Dedifferentiated amniotic fluid mesenchymal stem cell (primary cell): ENCODE data around the gene PDZD8.
"Not testable (repeated sequence)": the region's sequence is repeated elsewhere in the genome, so short reads cannot be mapped to it uniquely, and the experiment has no call there.

Experiments
- DNase-seq: peaks from one replicate; pipeline ENCODE4 v3.0.0-alpha.2; 2016; ENCODE audit errors: extremely low spot score

PDZD8 gene

DNA sequence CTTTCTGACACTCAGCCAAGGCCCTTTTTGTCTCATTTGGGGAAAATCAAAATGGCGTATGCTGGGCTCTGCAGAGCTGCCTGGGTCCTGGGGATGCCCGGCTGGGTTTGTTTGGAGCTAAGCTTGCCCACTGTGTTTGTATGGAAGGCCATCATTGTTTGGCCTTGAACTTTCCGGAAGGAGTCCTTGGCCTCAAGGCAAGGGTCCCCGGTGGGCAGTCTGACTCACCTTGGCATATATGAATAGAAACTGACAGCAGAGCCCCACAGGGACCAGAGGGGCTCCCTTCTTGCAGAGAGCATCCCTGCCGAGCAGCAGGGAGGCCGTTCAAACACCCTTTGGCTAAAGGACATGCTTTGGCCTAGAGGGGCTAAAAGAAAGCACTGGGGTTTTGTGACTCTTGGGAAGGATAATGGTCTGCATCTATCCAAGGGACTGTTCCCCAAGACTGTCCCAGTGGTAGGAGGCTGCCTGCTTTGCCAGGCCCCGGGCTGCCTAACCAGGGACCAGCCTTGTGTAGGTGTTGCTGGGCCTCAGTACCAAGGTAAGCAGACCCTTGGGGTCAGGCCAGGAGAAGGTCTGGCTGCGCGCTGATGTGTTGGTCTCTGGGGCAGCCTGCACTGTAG is 119.3 kb downstream of the PDZD8 start:
- DNase-seq = no peak

DNA sequence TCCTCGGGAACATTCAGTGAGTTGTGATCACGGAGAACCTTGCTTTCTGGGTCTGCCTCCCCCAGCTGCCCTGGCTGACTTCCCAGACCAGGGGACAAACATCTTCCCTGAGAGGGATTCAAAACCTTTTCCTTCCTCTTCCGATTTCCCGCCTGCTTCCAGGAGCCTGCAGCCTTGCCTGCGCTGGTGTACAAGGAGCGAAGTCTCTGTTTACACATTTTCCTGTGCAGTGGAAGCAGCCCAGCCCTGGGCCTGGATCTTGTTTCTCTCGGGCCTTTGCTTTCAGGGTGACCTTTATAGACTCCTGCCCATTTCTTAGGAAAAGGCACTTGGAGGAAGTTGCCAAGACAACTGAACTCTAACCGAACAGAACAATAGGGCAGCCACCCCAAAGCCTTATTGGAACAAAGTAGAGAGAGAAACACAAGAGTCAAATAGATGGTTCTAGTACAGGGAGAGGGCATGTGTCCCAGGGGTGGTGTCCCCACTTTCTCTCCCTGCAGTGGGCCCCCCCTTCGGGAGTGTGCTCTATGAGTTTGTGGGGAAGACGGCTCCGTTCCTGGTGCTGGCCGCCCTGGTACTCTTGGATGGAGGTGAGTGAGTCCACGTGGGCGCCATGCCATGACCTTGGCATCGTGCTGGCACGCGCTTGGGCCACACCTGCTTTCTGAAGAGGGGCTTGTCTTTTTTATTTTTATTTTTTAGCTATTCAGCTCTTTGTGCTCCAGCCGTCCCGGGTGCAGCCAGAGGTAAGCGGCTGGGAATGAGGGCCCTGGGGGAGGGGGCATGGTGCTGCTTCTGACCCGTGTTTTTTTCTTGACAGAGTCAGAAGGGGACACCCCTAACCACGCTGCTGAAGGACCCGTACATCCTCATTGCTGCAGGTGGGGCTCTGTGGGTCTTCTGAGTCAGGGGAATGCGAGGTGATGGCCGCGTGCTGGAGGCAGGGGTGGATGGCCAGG is 120.2 kb downstream of the PDZD8 start:
- no peak for DNase-seq

DNA sequence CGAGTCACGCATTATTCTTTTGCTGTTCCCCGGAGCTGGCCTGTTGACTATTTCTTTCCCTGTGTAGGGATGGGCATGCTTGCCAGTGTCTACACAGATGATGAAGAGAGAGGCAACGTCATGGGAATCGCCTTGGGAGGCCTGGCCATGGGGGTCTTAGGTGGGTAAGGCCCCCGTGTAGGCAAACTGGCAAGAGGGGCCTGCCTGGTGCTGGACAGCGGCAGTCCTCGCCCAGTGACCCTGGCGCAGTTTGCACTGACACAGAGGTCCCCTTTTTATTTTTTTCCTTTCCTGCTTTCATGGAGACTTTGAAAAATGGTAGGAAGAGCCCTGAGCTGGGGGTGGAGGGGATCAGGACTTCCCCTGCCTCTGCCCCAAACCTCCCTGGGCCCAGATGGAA is 120.9 kb downstream of the PDZD8 start:
- no peak for DNase-seq

DNA sequence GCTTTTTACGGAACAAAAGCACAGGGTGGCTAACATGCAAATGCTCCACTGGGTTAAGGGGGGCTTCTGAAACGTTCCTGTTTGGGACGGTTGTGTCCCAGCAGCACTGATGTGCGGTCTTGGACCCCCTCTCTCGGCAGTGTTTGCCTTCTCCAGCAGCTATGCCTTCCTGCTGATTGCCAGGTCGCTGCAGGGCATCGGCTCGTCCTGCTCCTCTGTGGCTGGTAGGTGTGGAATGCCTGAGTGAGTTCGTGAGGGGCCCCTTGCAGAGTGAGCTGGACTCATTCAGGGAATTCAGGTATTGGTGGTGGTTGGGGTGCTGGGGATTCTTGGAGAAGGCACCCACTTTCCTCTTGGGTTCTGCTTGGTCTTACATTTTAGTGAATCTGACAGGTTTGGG is 121.3 kb downstream of the PDZD8 start:
- DNase-seq = no peak

DNA sequence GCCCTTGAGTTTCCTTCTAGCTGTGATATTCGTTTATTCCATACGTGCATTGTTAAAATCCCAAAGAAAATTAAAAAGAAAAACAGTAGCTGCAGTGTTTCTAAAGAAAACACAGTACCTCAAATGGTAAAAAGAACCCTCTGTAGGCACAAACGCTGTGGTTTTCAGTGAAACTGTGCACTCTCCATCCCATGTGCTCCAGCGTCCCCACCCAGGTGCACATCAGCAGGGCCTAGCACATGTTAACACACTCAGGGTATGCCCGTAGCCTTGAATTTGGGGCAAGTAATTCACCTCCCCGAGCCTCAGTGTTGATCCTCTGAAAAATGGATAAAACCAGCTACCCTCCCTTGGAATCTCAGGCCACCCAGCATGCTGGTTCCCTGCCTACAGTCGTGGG is 124.8 kb downstream of the PDZD8 start:
- DNase-seq = no peak

DNA sequence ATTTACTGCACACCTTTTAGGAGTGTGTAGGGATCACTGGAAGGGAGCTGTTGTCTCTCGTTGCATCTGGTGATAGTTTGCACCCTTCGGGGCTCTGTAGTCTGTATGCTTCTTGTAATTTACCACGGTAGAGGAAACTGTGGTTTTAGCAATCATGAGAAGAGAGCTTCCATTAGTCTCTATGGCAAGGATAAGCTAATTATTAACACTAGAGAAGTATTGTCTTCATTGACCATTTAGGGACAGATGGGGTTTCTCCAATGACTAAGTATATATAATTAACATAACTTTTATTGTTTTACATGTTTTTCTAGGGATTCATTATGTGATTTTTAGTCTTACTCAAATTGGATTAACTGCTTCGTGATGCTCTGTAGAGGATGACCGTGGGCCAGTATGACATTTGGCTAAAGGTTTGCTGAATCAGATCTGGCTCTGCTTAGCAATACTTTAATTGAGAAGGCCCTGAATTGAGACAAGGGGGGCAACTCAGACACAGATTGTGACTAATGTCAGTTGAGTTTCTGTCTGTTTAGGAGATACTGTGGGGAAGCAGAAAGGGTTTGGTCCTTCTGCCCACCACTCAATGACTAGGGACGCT is 125.6 kb downstream of the PDZD8 start:
- no peak for DNase-seq

DNA sequence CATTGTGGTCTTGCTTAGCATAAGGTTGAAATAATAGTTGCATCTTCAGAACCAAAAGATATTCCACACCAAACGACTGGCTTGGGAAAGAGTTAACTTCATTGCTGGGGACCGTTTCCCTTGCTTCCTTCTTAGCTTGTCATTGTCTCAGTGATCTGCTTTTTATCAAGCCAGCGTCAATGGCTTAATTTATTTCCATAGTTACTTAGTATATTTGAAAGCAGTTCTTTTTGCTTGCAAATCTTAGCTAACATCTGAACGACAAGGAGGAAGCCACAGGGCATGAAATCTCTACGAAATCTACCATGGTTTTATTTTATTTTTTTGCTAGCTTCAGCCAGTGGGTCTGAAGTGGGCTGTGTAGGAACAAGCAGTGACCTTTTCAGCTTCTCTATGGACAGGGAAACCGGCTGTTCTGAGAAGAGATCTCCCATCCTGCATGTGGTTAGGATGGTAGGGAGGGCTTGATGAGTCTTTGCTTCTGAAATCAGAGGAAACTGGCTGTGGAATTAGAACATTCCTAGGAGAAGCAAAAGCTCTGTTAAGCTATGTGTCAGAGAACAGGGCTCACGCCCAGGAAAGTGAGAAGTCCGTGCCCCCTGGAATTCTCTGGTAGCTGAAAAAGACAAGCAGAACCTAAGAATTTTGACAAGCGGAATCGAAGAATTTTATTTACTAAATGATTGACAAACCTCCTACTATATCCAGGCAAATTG is 126.3 kb downstream of the PDZD8 start:
- no peak for DNase-seq

DNA sequence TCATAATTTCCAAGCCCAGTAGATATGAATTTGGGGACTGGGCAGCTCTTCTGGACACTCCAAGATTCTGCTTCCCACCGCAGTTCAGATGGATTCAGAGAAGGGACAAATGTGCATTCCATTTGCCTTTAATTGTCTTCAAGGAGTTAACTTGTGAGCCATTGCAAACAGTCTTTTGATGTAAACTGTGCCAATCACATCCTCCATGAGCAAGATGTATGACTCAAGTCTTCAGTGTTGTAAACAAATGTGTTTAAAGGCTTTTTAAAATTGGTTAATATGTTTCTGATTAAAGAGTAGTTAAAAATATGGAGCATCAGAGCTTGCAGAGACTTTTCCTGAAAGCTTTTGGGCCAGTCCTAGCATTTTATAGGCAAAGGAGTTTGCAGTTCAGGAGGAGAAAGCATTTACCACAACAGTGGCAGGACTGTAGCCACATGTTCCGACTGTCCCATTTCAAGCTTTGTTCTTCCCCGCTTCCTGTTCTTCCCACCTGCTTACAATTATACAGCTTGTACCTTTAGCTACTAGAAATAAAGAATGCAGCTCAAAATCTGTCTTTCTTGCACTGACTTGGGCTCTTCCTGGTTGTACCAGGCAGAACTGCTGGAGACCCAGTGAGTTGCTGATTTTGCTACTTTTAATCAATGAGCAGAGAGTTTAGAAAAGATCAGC is 128.1 kb downstream of the PDZD8 start:
- no peak for DNase-seq

DNA sequence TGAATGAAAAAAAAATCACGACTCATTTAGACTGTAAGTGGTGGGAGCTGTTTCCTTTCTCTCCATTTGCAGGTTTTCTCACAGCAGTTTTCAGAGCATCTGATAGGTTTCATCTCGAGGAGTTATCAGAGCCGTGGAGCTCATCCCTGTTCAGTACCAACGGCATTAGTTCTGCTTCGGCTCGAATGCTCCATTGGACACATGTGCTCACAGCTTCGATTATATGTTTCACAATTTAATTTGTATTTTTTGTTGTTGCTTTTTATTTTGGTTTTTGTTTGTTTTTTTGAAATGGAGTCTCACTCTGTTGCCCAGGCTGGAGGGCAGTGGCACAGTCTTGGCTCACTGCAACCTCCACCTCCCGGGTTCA is 132.8 kb downstream of the PDZD8 start:
- DNase-seq = no peak

DNA sequence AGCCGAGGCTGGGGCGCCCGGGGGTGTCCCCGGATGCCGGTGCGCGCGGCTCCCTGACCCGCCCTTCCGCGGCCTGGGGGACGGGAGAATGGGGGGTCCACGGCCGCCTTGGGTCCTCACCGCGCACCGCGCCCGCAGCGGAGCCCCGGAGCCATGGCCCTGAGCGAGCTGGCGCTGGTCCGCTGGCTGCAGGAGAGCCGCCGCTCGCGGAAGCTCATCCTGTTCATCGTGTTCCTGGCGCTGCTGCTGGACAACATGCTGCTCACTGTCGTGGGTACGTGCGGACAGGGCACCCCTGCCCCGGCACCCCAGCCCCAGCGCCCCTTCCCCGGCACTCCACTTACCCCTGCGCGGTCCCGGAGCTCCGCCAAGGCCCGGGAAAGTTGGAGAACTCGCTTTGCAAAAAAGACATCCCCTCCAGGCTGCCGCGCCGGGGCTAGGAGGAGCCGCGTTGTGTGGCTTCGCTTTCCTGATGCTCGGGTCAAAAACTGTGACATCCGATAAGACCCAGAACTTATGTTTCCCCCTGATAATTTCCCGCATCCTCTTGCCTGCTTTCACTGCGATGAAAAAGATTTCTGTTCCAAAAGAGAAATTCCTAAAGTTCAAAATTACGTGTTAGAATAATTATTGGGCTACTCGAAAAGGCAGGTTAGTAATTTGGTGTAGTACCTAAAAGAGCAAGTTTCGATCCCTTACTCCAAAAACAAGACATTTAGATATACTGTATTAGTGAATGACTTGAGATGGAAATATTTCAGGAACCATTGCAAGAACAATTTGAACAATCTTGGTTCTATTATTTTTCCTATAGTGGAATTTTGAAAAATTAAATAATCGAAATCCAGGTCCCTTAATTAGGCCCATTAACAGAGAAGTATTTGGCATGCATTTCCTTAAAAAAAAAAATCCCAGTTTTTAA is 133.4 kb downstream of the PDZD8 start:
- no peak for DNase-seq

DNA sequence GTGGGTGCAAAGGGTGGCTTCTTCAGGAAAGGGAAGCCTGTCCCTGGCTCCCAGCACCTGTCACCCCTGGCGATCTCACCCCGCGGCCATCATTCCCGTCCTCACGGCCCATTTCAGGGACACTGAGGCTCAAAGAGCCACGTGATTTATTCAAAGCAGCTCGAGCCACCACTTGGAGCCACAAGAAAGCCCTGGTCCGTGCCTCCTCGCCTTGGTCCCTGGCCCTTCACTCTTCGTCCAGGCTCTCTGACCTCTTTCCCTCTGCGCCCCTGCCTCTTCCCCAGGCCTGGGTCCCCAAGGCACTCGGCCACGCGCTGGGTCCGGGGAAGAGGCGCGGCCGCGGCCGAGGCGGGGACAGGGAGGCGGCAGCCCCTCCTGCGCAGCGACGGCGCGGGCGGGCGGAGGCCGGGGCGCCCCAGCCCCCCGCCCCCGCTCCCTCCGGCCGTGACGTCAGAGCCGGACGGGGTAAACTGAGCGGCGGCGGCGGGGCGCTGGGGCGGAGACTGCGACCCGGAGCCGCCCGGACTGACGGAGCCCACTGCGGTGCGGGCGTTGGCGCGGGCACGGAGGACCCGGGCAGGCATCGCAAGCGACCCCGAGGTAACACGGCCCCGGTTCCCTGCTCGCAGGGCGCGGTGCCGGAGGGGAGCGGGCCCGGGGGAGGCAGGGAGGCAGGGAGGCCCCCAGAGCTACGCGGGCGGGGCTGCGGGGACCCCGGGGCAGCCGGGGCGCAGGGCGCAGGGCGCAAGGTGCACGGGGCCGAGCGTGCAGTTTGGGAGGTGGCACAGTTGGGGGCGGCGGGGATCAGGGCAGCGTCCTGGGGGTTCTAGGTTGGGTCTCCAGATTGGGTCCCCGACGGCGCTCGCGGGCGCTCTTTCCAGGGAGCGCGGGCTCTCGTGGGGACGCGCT is 134.4 kb downstream of the PDZD8 start, which contains the start of gene SLC18A2:
Gene SLC18A2 (plus strand): TSS at position 494 of the 909 bp plus-strand sequence. CDS start 580 bp downstream, outside the sequence.
- no peak for DNase-seq

DNA sequence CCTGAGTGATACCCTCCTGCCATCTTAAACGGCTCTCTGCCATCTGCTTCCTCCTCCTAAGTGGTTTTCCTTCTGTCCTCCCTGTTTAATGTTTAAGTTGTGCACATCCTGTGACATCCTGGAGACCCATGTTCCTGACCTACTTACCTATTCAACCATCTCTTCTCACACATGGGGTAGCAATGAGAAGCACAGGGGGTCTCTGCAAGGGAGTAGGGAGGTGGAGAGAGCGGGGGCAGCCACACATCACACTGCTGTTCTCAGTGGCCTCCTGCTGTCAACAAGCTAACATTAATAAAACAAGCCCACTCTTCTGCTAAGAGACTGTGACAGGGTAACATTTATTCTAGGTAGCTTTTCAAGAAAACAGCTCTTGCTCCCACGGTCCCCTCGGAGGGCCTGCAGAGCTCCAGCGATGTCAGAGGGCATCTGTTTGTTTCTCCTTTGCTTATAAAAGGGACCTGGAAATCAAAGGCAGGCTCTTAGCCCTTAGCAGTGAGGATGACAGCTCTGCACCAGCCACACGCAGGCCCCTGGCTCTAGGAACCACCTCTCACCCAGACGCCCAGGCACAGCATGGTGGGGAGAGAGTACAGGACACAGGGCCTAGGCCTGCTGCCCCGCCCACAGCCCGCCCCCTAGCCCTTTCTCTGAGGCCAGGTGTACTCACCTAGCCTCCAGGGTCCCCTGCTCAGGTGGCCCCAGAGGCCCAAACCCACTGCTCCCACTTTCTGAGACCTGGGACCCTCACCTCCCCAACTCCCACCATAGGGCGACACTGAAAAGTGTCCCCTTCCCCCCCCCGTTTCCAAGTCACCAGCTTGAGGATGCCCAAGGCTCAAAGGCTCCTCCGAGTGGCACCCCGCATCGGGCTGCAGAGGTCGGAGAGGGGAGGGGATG is 135.3 kb downstream of the PDZD8 start:
- no peak for DNase-seq

DNA sequence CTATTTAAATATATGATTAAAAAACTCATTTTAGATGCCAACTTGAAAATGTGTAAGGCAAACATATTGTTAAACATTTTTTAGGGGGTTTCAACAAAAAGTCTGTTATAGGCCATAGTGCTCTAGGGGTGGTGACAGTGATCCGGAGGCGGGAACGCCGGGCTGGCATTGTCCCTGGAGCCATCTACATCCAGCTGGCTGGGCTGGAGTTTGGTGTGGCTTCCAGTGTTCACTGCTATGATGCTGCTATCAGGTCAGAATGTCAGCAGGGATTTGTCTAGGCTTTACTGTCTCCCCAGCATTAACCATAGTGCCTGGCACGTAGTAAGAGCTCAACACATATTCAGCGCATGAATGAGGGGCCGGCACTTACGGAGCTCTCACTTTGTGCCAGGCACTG is 136.2 kb downstream of the PDZD8 start:
- no peak for DNase-seq

DNA sequence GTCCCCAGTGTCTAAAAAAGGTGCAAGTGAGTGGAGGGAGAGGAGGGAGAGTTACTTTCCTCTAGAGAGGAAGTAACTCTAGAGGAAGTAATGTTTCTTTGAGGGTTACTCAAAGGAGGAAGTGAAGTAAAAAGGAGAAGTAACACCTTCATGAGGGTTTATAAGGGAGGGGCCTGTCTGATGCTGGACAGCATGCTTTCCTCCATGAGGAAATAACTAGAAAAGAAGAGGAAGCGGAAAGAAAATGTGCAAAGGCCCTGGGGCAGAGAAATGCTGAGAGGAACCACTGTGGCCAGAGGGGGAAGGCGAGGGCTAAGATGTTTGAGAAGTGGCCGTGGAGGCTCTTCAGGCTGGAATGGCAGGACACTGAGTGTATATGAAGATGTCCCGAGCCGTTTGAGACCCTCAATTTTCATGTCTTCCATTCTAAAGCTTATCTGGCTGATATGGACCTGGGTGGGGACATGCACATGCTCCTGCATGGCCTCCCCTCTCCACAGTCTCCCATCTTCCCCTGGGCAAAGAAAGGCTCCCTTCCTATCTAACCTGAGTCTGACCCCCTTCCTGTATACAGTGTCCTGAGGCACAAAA is 137.7 kb downstream of the PDZD8 start:
- DNase-seq = no peak

DNA sequence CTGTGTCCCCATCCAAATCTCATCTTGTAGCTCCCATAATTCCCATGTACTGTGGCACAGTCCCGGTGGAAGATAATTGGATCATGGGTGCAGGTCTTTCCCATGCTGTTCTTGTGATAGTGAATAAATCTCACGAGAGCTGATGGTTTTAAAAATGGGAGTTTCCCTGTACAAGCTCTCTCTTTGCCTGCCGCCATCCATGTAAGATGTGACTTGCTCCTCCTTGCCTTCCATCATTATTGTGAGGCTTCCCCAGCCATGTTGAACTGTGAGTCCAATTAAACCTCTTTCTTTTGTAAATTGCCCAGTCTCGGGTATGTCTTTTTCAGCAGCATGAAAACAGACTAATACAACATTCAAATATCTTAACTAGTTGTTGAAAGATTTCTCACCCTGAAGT is 145.1 kb downstream of the PDZD8 start:
- DNase-seq = not testable (repeated sequence)

DNA sequence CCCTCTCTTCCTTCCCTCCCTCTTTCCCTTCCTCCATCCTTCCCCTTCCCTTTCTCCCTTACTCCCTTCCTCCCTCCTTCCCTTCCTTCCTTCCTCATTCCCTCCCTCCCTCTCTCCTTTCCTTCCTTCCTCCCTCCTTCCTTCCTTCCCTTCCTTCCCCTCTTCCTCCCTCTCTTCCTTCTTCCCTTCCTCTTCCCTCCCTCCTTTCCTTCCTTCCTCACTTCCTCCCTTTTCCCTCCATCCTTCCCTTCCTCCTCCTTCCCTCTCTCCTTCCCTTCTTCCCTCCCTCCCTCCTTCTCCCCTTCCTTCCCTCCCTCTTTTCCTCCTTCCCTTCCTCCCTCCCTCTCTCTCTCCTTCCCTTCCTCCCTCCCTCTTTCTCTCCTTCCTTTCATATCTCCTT is 147.0 kb downstream of the PDZD8 start:
- DNase-seq = no peak
